WI38 (cell line): ENCODE results near the gene TLR9.
"Not testable (repeated sequence)": the region's sequence is repeated elsewhere in the genome, so short reads cannot be mapped to it uniquely, and the experiment has no call there.

Experiments
- H3K4me3 ChIP-seq: 2 replicates; pipeline ENCODE4 v1.5.1; 2011; ENCODE audit warnings: low read depth, mild to moderate bottlenecking, control low read depth, low read length
- CTCF ChIP-seq: IDR thresholded peaks from 2 replicates; pipeline ENCODE4 v1.5.1; 2012; ENCODE audit warnings: low read depth, mild to moderate bottlenecking, control low read depth, low read length

Gene TLR9

GRCh38 chr3:52225452-52226228 lies at the start of gene TLR9:
TSS of gene TLR9 (minus strand) at chr3:52225645. CDS start at chr3:52225529, 116 bp downstream.
- H3K4me3 ChIP-seq, result no peak within 1 kb of the TSS
- no peak for TF ChIP-seq CTCF

- not testable (repeated sequence) for H3K4me3 ChIP-seq
Measured at GRCh38 chr3:52274781-52275180, 49.3 kb upstream of the TLR9 start.

- no peak for TF ChIP-seq CTCF
- H3K4me3 ChIP-seq, result no peak overlapping the region
Measured at GRCh38 chr3:52272831-52273230, 47.4 kb upstream of the TLR9 start.

GRCh38 chr3:52272172-52272571 lies 46.7 kb upstream of the TLR9 start:
- H3K4me3 ChIP-seq, result not testable (repeated sequence)

- TF ChIP-seq CTCF, result no peak
- H3K4me3 ChIP-seq, result no peak overlapping the region
Measured at GRCh38 chr3:52270252-52270754, 44.9 kb upstream of the TLR9 start.

GRCh38 chr3:52269776-52270175 lies 44.3 kb upstream of the TLR9 start:
- no peak overlapping the region for H3K4me3 ChIP-seq
- no peak for TF ChIP-seq CTCF

- TF ChIP-seq CTCF, result no peak
- H3K4me3 ChIP-seq, result no peak overlapping the region
Measured at GRCh38 chr3:52268036-52268435, 42.6 kb upstream of the TLR9 start.

GRCh38 chr3:52265387-52265786 lies 39.9 kb upstream of the TLR9 start:
- H3K4me3 ChIP-seq, result no peak overlapping the region
- TF ChIP-seq CTCF, result no peak
